GM12874 (cell line): ENCODE results near the gene MAPRE2.

Experiments
- TF ChIP-seq, protein P1 (sequence below): IDR thresholded peaks from 2 replicates; pipeline ENCODE4 v1.5.1; 2011; ENCODE audit warnings: low read depth, mild to moderate bottlenecking, control low read depth, low read length, moderate library complexity; ENCODE audit not compliant: insufficient read depth

The MAPRE2 gene

DNA sequence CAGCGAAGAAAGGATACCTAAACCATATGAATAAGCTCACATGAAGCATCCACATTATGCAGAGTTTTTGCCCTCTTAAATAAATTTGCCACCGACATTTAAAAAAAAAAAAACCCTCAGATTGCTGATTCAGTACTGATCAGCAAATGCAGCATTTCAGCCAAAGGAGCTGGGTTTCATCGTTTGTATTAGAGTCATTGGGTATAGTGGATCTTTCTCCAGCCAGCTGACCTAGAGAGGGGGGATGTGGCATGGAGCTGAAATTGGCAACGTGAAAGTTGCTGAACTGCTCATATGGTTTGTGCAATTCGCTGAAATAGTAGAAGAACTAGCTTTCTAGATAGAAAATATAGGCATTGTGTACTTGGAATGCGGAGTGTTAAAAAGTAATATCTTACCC is 126.1 kb downstream of the MAPRE2 start:
- TF ChIP-seq, protein P1, sequence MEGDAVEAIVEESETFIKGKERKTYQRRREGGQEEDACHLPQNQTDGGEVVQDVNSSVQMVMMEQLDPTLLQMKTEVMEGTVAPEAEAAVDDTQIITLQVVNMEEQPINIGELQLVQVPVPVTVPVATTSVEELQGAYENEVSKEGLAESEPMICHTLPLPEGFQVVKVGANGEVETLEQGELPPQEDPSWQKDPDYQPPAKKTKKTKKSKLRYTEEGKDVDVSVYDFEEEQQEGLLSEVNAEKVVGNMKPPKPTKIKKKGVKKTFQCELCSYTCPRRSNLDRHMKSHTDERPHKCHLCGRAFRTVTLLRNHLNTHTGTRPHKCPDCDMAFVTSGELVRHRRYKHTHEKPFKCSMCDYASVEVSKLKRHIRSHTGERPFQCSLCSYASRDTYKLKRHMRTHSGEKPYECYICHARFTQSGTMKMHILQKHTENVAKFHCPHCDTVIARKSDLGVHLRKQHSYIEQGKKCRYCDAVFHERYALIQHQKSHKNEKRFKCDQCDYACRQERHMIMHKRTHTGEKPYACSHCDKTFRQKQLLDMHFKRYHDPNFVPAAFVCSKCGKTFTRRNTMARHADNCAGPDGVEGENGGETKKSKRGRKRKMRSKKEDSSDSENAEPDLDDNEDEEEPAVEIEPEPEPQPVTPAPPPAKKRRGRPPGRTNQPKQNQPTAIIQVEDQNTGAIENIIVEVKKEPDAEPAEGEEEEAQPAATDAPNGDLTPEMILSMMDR, result no peak

DNA sequence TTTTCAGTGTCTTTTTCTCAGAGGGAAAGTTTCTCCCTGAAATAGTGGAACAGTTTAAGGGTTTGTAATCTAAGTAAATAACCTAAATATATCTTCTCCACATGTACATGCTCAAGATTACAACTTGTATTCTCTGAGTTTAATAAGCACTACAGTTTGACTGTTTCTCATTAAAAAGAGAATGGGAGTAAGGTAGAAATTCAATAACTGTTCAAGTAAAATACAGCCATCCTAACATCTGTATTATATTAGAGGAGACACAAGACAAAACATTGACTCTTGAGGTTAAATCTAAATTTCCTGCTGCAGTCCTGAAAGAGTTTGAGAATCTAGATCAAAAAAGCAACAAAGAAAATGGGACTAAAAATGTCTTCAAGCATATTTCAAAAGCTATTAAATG is 126.6 kb downstream of the MAPRE2 start:
- TF ChIP-seq, protein P1, result no peak

DNA sequence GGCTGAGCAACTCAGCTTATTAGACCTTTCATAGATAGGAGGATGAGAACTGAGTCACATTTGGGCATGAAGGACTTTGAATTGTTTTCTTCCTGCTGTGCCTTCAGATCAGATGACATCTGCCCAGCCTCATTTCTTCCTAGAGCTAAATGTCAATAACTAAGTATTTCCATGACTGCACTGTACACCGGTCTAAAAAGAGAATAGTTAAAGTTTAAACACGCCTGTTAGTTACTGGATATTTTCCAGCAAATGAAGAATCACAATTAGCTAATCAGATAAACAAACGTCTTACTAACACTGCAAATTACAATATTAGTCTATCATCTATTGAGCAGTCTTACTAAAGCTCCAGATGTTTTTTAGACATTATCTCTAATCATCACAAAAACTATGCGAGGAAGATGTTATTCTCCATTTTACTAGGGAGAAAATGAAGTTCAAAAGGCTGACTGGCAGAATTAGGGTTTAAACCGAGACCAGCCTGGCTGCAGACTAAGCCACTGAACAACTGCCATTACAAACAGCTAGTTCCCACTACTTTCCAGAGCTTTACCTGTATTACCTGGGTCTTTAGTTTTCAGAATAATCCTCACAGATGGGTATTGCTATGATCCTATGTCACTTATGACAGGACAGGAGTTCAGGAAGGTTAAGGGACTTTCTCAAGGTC is 130.2 kb downstream of the MAPRE2 start:
- TF ChIP-seq, protein P1, result no peak

DNA sequence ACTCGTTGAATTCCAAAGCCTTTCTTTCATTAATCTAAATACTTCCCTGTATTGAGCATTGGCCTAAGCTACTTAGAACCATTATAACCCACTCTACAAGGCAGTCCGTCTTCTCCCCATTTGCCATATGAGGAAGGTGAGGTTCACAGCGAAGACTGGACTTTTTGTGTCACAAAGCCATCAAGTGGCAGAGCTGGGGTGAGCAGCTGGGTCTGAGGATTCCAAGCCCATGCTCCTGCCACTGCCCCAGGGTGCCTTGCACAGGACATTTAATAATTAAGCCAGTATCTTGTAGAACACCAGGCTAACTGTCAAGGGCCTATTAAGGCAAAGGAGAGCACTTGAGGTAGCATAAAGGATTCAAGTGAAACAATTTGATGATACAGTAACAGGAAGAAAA is 130.8 kb downstream of the MAPRE2 start:
- TF ChIP-seq, protein P1, result no peak

DNA sequence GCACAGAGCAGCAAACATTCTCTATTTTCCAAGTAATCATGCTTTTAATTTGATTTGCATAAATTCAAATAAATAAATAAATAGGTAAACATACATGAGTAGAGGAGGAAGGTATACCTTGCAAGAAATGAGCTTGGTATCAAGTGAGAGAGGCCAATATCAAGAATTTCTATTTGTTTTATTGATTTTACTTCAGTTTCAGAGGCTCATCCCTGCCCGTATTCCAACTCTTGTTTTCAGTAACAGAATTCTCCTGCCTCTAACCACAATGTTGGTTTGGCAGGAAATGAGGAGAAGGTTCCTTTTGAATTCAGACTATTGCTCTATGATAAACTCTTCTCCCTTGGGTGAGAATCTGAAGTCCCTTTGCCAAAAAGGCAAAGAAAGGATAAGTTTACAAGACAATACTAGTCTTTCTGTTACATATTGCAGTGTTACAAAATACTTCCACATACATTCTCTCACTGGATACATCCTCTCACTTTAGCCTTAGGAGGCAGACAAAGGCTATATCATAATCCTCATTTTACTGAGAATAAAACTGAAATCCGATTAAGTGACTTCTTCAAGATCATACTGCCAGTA is 131.3 kb downstream of the MAPRE2 start:
- TF ChIP-seq, protein P1, result no peak

DNA sequence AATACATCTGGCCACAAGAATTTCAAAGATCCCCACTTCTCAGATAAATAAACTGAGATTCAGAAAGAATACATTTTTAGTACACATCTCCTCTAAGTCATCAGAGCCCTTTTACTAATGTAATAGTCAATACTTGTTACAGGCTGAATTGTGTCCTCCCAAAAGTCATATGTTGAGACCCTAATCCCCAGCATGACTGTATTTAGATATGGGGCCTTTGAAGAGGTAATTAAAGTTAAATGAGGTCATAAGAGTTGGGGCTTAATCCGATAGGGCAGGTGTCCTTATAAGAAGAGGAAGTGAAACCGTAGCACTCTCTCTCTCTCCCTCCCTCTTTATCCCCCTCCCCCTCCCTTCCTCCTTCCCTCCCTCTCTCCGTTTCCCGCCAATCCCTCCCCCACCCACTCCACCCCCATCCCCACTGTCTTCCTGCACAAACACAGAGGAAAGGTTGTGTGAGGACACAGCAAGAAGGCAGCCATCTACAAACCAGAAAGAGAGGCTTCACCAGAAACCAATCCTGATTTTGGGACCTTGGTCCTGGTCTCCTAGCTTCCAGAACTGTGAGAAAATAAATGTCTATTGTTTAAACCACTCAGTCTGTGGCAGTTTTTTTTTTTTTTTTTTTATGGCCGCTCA is 133.0 kb downstream of the MAPRE2 start:
- TF ChIP-seq, protein P1, result no peak

DNA sequence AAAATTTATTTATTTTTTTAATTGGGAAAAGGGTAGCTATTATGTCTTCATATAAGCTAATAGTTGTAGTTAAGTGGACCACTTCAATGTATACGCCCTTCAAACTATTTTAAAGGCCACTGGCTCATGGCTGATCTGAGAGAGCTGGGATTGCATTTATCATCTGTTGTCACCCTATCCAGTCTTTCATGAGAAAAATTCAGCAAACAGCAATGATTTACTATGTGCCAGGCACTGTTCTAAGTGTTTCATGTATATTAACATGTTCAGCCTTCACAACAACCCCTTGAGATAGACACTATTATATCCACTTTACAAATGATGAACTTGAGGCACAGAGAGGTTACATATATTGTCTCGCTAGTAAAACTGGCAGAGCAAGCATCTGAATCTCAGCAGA is 133.5 kb downstream of the MAPRE2 start:
- TF ChIP-seq, protein P1, result no peak
